CD4-positive, alpha-beta T cell treated with Interferon alpha-2 for 1 hour (primary cell): ENCODE results near the gene MED22.
A peak's percentile ranks its signal among the peaks of the same experiment; 100 is the strongest.
"Not testable (repeated sequence)": the region's sequence is repeated elsewhere in the genome, so short reads cannot be mapped to it uniquely, and the experiment has no call there.

Experiments
- DNase-seq, 2 donors: peaks; one replicate each; pipeline ENCODE4 v3.0.0-alpha.2; 2020 to 2022

The MED22 gene

GRCh38 chr9:133354766-133355165 lies 6.8 kb upstream of the MED22 start:
- no peak for DNase-seq

GRCh38 chr9:133353548-133353947 lies 5.6 kb upstream of the MED22 start:
- no peak for DNase-seq

GRCh38 chr9:133352635-133353340 lies 4.9 kb upstream of the MED22 start:
- DNase-seq, result no peak

- DNase-seq, result peak; percentile 31 to 42
These were observed 4.1 kb upstream of the MED22 start for GRCh38 chr9:133351908-133352634.

GRCh38 chr9:133351526-133351907 lies 3.6 kb upstream of the MED22 start:
- no peak for DNase-seq

GRCh38 chr9:133349965-133350616 lies 2.2 kb upstream of the MED22 start:
- no peak for DNase-seq

- no peak for DNase-seq
These were observed 1.0 kb upstream of the MED22 start for GRCh38 chr9:133348718-133349573.

GRCh38 chr9:133347515-133347984 lies 381 bp downstream of the MED22 start:
- peak; percentile 50 to 62 for DNase-seq

- DNase-seq, result no peak
These were observed 1.7 kb downstream of the MED22 start for GRCh38 chr9:133346021-133346785.

GRCh38 chr9:133345596-133345995 lies 2.3 kb downstream of the MED22 start:
- DNase-seq, result no peak

- no peak for DNase-seq
These were observed 3.0 kb downstream of the MED22 start for GRCh38 chr9:133344979-133345378.

GRCh38 chr9:133344071-133344470 lies 3.9 kb downstream of the MED22 start:
- no peak for DNase-seq

GRCh38 chr9:133342570-133342969 lies 5.4 kb downstream of the MED22 start:
- no peak for DNase-seq

- DNase-seq, result no peak
These were observed 5.9 kb downstream of the MED22 start for GRCh38 chr9:133342069-133342406.

GRCh38 chr9:133341369-133342068 lies 6.4 kb downstream of the MED22 start:
- peak in 1 of 2 donors; percentile 29 for DNase-seq

- DNase-seq, result no peak
These were observed 7.0 kb downstream of the MED22 start for GRCh38 chr9:133340916-133341315.

GRCh38 chr9:133340256-133340655 lies 7.7 kb downstream of the MED22 start:
- DNase-seq, result no peak

GRCh38 chr9:133339641-133340040 lies 8.3 kb downstream of the MED22 start:
- DNase-seq, result no peak

- peak; percentile 88 to 94 for DNase-seq
These were observed 11.8 kb downstream of the MED22 start, which contains the start of gene SURF6 for GRCh38 chr9:133335924-133336811. Gene SURF6, minus strand, starts transcription at chr9:133336188. Its CDS starts 56 bp downstream, at chr9:133336132.

GRCh38 chr9:133334888-133335287 lies 13.0 kb downstream of the MED22 start:
- not testable (repeated sequence) for DNase-seq
